IPS-18a (cell line): ENCODE results near the gene BBS9.
"Not testable (repeated sequence)": the region's sequence is repeated elsewhere in the genome, so short reads cannot be mapped to it uniquely, and the experiment has no call there.

ENCODE experiments used
- H3K27ac ChIP-seq: one replicate; pipeline ENCODE4 v1.5.1; 2013; ENCODE audit warnings: low read length
- H3K27me3 ChIP-seq: one replicate; pipeline ENCODE4 v1.6.1; 2013; ENCODE audit warnings: mild to moderate bottlenecking, low read length; ENCODE audit not compliant: control insufficient read depth, insufficient read depth
- H3K36me3 ChIP-seq: one replicate; pipeline ENCODE4 v1.6.1; 2013; ENCODE audit warnings: low read depth, low read length; ENCODE audit not compliant: control insufficient read depth
- H3K4me1 ChIP-seq: one replicate; pipeline ENCODE4 v1.6.1; 2013; ENCODE audit warnings: low read depth, low read length; ENCODE audit not compliant: control insufficient read depth
- H3K4me3 ChIP-seq: one replicate; pipeline ENCODE4 v1.5.1; 2013; ENCODE audit warnings: low read length
- H3K9ac ChIP-seq: one replicate; pipeline ENCODE4 v1.6.1; 2013; ENCODE audit warnings: mild to moderate bottlenecking, low read length, moderate library complexity
- H3K9me3 ChIP-seq: one replicate; pipeline ENCODE4 v1.6.1; 2013; ENCODE audit warnings: low read depth, low read length; ENCODE audit not compliant: control insufficient read depth

Gene BBS9

DNA sequence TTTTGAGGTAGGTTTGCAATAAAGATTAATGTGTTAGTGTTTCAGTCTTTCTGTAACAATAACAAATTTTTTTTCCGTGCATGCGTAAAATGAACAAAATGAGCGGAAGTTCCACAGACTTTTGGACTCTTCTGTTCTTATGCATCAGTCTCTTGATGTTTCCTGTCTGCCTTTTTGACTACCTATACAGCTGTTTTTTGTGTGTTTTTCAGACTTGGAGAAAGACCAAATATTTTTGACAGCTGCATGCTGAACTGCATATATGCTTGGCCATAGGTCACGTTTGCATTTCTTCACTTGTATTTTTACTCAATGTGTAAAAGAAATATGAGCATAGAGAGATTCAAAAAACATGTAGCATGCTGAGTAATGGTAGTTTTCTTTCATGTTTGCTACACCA, 119.3 kb downstream of the BBS9 start:
- Histone ChIP-seq H3K4me3 (no peak overlapping the region), H3K27me3 (no peaks in the 10 kb centered on the region), H3K4me1 (no peaks in the 10 kb centered on the region), H3K27ac (no peak overlapping the region), H3K36me3 (no peaks in the 10 kb centered on the region), H3K9ac (no peak overlapping the region), H3K9me3 (no peaks in the 10 kb centered on the region)

DNA sequence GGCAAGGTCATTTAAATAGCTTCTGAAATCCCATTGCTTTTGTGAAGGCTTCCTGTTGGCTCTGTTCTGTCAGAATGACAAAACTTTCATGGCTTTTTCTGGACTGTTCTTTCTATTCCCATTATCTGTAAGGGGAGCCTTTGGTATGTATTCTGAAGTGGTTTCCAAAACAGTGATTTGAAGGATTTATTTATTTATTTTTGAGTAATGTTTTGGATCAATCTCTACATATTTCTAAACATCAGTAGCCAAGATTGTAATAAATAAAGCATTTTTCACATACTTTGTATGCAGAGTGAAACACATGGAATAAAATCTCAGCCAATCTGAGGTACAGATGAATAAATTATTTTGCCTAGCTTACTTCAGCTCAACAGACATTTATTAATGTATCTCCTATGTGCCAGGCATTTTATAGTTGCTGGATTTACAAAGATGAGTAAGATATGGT, 121.1 kb downstream of the BBS9 start:
- Histone ChIP-seq H3K4me1 (no peaks in the 10 kb centered on the region), H3K9ac (no peak overlapping the region), H3K27me3 (no peaks in the 10 kb centered on the region), H3K27ac (no peak overlapping the region), H3K4me3 (no peak overlapping the region), H3K9me3 (no peaks in the 10 kb centered on the region), H3K36me3 (no peaks in the 10 kb centered on the region)

DNA sequence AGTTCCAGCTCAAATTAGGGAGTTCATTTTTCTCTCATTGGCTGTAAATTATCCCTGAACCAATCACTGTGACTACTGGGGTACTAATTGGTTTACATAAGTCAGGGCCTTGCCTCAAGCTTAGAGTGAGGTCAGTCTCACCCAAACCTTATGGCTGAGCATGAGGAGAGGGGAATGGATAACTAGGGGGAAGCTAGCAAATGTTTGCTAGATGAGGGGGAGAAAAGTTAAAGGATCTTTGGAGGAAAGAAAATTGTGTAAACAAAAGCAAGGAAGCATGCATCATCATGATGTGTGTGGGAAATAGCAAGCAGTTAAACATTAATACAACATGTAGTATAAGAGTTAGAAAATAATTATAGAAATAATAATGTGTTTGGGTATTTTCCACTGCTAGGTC, 121.9 kb downstream of the BBS9 start:
- no peaks in the 10 kb centered on the region for H3K27me3 ChIP-seq
- no peaks in the 10 kb centered on the region for H3K9me3 ChIP-seq
- H3K4me1 ChIP-seq: no peaks in the 10 kb centered on the region
- H3K27ac ChIP-seq: no peak overlapping the region
- no peak overlapping the region for H3K9ac ChIP-seq
- H3K36me3 ChIP-seq: no peaks in the 10 kb centered on the region
- no peak overlapping the region for H3K4me3 ChIP-seq

DNA sequence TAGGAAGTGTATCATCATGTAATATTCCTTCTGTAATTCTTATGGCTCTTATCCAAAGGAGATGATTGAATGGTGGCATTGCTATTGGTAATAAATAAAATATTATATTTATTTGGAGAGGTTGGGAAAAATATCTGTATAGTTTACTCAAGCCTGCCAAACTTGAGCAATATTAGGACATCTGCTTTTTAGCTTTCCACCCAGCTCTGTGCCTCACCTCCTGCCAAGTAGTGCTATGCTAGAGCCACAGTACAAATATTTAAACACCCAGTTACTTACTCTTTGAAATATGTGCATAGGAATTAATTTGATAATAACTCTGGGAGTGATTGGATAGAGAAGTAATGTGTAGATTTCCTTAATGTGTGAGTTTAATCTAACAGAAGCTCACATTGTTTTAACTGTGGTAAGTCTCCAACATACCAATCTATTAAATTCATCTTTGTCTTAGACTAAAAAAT, 129.2 kb downstream of the BBS9 start:
- Histone ChIP-seq H3K4me3 (no peak overlapping the region), H3K27ac (no peak overlapping the region)

GRCh38 chr7:33261585-33261984, 132.2 kb downstream of the BBS9 start:
- Histone ChIP-seq H3K36me3 (no peaks in the 10 kb centered on the region), H3K9ac (no peak overlapping the region), H3K4me1 (peaks cover 10% of the 10 kb centered on the region), H3K9me3 (no peaks in the 10 kb centered on the region), H3K27ac (no peak overlapping the region), H3K27me3 (no peaks in the 10 kb centered on the region), H3K4me3 (no peak overlapping the region)

More for the DNA sequence above, 129.2 kb downstream of the BBS9 start:
- no peaks in the 10 kb centered on the region for H3K9me3 ChIP-seq
- no peaks in the 10 kb centered on the region for H3K36me3 ChIP-seq
- peaks cover 10% of the 10 kb centered on the region for H3K4me1 ChIP-seq
- H3K9ac ChIP-seq: no peak overlapping the region
- H3K27me3 ChIP-seq: no peaks in the 10 kb centered on the region

- Histone ChIP-seq H3K27ac (no peak overlapping the region), H3K36me3 (no peaks in the 10 kb centered on the region), H3K9ac (no peak overlapping the region), H3K9me3 (no peaks in the 10 kb centered on the region), H3K4me3 (no peak overlapping the region), H3K27me3 (no peaks in the 10 kb centered on the region), H3K4me1 (peaks cover 10% of the 10 kb centered on the region)
Observed at GRCh38 chr7:33262476-33262875, 133.1 kb downstream of the BBS9 start.

DNA sequence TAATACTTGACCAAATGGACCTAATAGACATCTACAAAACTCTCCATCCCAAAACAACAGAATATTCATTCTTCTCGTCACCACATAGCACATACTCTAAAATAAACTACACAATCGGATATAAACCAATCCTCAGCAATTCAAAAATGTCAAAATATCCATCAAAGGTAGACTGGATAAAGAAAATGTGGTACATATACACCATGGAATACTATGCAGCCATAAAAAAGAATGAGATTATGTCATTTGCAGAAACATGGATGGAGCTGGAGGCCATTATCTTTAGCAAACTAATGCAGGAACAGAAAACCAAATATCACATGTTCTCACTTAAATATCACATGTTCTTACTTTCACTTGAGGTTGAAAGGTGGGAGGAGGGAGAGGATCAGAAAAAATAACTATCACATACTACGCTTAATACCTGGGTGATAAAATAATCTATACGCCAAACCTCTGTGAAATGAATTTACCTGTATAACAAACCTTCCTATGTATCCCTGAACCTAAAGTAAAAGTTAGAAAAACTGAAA, 142.5 kb downstream of the BBS9 start:
- H3K27me3 ChIP-seq, H3K9me3 ChIP-seq, H3K36me3 ChIP-seq, H3K9ac ChIP-seq, H3K27ac ChIP-seq, H3K4me3 ChIP-seq, H3K4me1 ChIP-seq: not testable (repeated sequence)

DNA sequence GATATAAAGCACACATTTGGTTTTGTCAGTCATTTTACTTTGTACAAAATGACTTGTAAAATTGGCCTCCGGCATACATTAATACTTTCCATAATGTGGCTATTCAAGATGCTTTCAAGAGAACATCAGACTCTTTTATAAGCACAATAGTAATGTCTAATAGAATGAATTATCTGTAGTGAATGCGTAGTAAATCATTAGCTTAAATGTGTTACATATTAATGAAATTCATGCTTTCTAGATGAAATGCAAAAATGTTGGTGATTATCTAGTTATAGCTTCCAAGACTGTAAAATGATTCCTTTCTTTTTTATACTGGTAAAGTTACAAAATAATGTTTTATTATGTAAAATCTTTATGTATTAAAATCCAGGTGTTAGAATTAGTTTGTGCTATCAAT, 144.0 kb downstream of the BBS9 start:
- Histone ChIP-seq H3K27ac (no peak overlapping the region), H3K27me3 (no peaks in the 10 kb centered on the region), H3K9me3 (no peaks in the 10 kb centered on the region), H3K9ac (no peak overlapping the region), H3K4me3 (no peak overlapping the region), H3K4me1 (no peaks in the 10 kb centered on the region), H3K36me3 (no peaks in the 10 kb centered on the region)

GRCh38 chr7:33276325-33276724, 147.0 kb downstream of the BBS9 start:
- H3K36me3 ChIP-seq: no peaks in the 10 kb centered on the region
- H3K27ac ChIP-seq: no peak overlapping the region
- H3K9me3 ChIP-seq: no peaks in the 10 kb centered on the region
- no peaks in the 10 kb centered on the region for H3K4me1 ChIP-seq
- H3K27me3 ChIP-seq: no peaks in the 10 kb centered on the region
- H3K4me3 ChIP-seq: no peak overlapping the region
- H3K9ac ChIP-seq: no peak overlapping the region

DNA sequence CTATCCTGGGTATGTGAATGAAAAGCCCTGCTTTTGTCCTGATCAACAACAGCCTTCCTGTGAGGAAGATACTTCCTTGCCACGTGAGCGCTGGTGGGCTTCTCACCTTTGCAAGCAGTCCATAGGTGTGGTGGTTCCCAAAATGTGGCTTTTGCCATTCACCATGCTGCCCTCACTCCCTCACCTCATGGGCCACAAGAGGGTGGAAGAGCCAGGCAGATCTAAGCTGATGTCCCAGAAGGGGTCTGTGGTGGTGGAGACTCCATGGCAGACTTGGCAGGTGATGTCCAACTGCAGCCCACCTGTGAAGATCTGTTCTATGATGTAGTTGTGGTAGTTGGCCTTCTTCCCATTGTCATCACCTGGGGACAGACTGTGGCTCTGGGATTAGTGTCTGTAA, 147.4 kb downstream of the BBS9 start:
- Histone ChIP-seq H3K9ac (no peak overlapping the region), H3K36me3 (no peaks in the 10 kb centered on the region), H3K4me3 (no peak overlapping the region), H3K9me3 (no peaks in the 10 kb centered on the region), H3K27me3 (no peaks in the 10 kb centered on the region), H3K27ac (no peak overlapping the region), H3K4me1 (no peaks in the 10 kb centered on the region)

DNA sequence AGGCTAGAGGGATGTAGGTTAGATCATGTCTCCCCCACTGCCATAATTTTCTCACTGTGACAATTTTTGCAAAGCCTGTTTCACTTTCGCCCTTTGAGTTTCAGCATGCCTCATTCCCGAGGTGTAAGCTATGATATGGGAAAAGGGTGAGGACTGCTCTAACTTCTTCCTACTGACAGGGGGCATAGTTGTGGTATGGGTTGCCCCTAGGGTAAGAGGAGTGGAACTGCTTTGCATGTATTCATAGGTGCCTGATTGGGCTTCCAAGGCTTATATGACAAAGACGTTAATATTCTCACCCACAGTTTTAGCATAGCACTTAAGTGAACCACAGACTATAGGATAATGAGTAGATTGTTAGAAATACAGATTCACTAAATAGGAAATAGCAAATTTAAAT, 148.7 kb downstream of the BBS9 start:
- no peak overlapping the region for H3K4me3 ChIP-seq
- no peaks in the 10 kb centered on the region for H3K4me1 ChIP-seq
- H3K36me3 ChIP-seq: no peaks in the 10 kb centered on the region
- no peak overlapping the region for H3K9ac ChIP-seq
- H3K27me3 ChIP-seq: no peaks in the 10 kb centered on the region
- H3K9me3 ChIP-seq: no peaks in the 10 kb centered on the region
- H3K27ac ChIP-seq: no peak overlapping the region

- Histone ChIP-seq H3K4me3 (no peak overlapping the region), H3K4me1 (peaks cover 3% of the 10 kb centered on the region), H3K9ac (no peak overlapping the region), H3K27ac (no peak overlapping the region), H3K36me3 (no peaks in the 10 kb centered on the region), H3K27me3 (no peaks in the 10 kb centered on the region), H3K9me3 (no peaks in the 10 kb centered on the region)
Observed at GRCh38 chr7:33286501-33286900, 157.1 kb downstream of the BBS9 start.
